NB4 (cell line): Measurements from ENCODE around the gene NCDN.

Experiments
- POLR2A ChIP-seq: IDR thresholded peaks from 2 replicates; pipeline ENCODE4 v1.6.1; 2011; ENCODE audit warnings: mild to moderate bottlenecking; ENCODE audit not compliant: insufficient read length; ENCODE audit errors: extremely low read depth
- TF ChIP-seq, protein P1 (sequence below): IDR thresholded peaks from one replicate; pipeline ENCODE4 v1.5.1; 2012; ENCODE audit warnings: low read depth, low read length

DNA sequence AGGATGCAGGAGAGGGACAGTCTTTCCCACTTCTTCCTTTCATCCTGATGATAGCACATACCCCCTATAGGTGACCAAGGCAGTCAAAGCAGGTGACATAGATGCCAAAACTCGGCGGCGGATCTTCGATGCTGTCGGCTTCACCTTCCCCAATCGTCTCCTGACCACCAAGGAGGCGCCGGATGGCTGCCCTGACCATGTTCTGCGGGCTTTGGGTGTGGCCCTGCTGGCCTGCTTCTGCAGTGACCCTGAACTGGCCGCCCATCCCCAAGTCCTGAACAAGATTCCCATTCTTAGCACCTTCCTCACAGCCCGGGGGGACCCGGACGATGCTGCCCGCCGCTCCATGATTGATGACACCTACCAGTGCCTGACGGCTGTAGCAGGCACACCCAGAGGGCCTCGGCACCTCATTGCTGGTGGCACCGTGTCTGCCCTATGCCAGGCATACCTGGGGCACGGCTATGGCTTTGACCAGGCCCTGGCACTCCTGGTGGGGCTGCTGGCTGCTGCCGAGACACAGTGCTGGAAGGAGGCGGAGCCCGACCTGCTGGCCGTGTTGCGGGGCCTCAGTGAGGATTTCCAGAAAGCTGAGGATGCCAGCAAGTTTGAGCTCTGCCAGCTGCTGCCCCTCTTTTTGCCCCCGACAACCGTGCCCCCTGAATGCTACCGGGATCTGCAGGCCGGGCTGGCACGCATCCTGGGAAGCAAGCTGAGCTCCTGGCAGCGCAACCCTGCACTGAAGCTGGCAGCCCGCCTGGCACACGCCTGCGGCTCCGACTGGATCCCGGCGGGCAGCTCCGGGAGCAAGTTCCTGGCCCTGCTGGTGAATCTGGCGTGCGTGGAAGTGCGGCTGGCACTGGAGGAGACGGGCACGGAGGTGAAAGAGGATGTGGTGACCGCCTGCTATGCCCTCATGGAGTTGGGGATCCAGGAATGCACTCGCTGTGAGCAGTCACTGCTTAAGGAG, 2.9 kb downstream of the NCDN start:
- no peak for TF ChIP-seq POLR2A
- TF ChIP-seq, protein P1, sequence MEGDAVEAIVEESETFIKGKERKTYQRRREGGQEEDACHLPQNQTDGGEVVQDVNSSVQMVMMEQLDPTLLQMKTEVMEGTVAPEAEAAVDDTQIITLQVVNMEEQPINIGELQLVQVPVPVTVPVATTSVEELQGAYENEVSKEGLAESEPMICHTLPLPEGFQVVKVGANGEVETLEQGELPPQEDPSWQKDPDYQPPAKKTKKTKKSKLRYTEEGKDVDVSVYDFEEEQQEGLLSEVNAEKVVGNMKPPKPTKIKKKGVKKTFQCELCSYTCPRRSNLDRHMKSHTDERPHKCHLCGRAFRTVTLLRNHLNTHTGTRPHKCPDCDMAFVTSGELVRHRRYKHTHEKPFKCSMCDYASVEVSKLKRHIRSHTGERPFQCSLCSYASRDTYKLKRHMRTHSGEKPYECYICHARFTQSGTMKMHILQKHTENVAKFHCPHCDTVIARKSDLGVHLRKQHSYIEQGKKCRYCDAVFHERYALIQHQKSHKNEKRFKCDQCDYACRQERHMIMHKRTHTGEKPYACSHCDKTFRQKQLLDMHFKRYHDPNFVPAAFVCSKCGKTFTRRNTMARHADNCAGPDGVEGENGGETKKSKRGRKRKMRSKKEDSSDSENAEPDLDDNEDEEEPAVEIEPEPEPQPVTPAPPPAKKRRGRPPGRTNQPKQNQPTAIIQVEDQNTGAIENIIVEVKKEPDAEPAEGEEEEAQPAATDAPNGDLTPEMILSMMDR: no peak
